DOHH2 (cell line): ENCODE results near the gene TFAP2A.

Experiments
- EZH2phosphoT487 ChIP-seq: fragments of 200-600 bp; sonication (generic); IDR thresholded peaks from 2 replicates; pipeline ENCODE4 v1.6.1; 2017; ENCODE audit warnings: borderline replicate concordance, mild to moderate bottlenecking, antibody characterized with exemption, low read length, moderate library complexity, mixed read lengths
- TF ChIP-seq, protein P1 (sequence below): fragments of 200-600 bp; sonication (generic); IDR thresholded peaks from one replicate; pipeline ENCODE4 v1.5.1; 2014; ENCODE audit warnings: antibody characterized with exemption, mild to moderate bottlenecking, low read depth, low read length; ENCODE audit not compliant: poor library complexity, severe bottlenecking

GRCh38 chr6:10403385-10404106, 11.3 kb downstream of the TFAP2A start:
- TF ChIP-seq, protein P1, sequence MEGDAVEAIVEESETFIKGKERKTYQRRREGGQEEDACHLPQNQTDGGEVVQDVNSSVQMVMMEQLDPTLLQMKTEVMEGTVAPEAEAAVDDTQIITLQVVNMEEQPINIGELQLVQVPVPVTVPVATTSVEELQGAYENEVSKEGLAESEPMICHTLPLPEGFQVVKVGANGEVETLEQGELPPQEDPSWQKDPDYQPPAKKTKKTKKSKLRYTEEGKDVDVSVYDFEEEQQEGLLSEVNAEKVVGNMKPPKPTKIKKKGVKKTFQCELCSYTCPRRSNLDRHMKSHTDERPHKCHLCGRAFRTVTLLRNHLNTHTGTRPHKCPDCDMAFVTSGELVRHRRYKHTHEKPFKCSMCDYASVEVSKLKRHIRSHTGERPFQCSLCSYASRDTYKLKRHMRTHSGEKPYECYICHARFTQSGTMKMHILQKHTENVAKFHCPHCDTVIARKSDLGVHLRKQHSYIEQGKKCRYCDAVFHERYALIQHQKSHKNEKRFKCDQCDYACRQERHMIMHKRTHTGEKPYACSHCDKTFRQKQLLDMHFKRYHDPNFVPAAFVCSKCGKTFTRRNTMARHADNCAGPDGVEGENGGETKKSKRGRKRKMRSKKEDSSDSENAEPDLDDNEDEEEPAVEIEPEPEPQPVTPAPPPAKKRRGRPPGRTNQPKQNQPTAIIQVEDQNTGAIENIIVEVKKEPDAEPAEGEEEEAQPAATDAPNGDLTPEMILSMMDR, result no peak
- TF ChIP-seq EZH2phosphoT487, result no peak
